IMR-90 (cell line): Measurements from ENCODE around the gene ZBTB14. TPM values are rescaled to one million over a fixed set of nuclear protein-coding genes. Genes with fewer than 3 reads are reported as not detected.

ENCODE experiments used
- ATAC-seq: fragments of 200-7000 bp; cut with Tn5 transposase; 2 replicates; pipeline ENCODE4 v1.9.1; 2020; ENCODE audit warnings: low read depth, mild to moderate bottlenecking, moderate library complexity
- BruUV-seq: library from RNA; stranded (reverse); fragments of 400-500 nt; replicated peaks from 2 replicates; lab custom pipeline; 2021; lab: Mats Ljungman, UMichigan
- CTCF ChIA-PET: fragments of 300-600 bp; formaldehyde crosslinking; extraction: SDS; loops from one replicate; lab custom pipeline; 2021; ENCODE audit warnings: antibody characterized with exemption; lab: Yijun Ruan, JAX
- POLR2A ChIA-PET: fragments of 300-600 bp; sonication (Branson Sonifier 250); formaldehyde crosslinking; loops from one replicate; lab custom pipeline; 2022; ENCODE audit warnings: antibody characterized with exemption; ENCODE audit not compliant: unreplicated experiment; lab: Charles Lee
- DNase-seq: peaks from one replicate; pipeline ENCODE4 v3.0.0; 2013
- H2AFZ ChIP-seq: replicated peaks from 2 replicates; pipeline ENCODE3; 2013; ENCODE audit warnings: low read length, mild to moderate bottlenecking; ENCODE audit not compliant: poor library complexity
- H2AK5ac ChIP-seq: 2 replicates; pipeline ENCODE4 v1.6.1; 2013; ENCODE audit warnings: low read depth, low read length, inconsistent platforms
- H2AK9ac ChIP-seq: replicated peaks from 2 replicates; pipeline ENCODE3; 2013; ENCODE audit warnings: mild to moderate bottlenecking, low read depth, low read length, moderate library complexity; ENCODE audit not compliant: poor library complexity
- H2BK120ac ChIP-seq: 2 replicates; pipeline ENCODE4 v1.6.1; 2013; ENCODE audit warnings: low read depth, low read length, inconsistent platforms
- H2BK15ac ChIP-seq: 3 replicates; pipeline ENCODE4 v1.6.1; 2013; ENCODE audit warnings: low read depth, low read length, inconsistent platforms
- H2BK20ac ChIP-seq: 2 replicates; pipeline ENCODE4 v1.6.1; 2013; ENCODE audit warnings: low read depth, mild to moderate bottlenecking, inconsistent platforms, low read length, moderate library complexity
- H2BK5ac ChIP-seq: 2 replicates; pipeline ENCODE4 v1.6.1; 2013; ENCODE audit warnings: mild to moderate bottlenecking, low read depth, low read length, inconsistent platforms; ENCODE audit not compliant: poor library complexity, severe bottlenecking
- H3K14ac ChIP-seq: replicated peaks from 2 replicates; pipeline ENCODE4 v1.6.1; 2013; ENCODE audit warnings: low read depth, low read length, inconsistent platforms
- H3K18ac ChIP-seq: 2 replicates; pipeline ENCODE4 v1.6.1; 2013; ENCODE audit warnings: low read depth, low read length, control low read depth
- H3K23ac ChIP-seq: 2 replicates; pipeline ENCODE4 v1.6.1; 2013; ENCODE audit warnings: low read depth, low read length, inconsistent platforms
- H3K27ac ChIP-seq: 2 replicates; pipeline ENCODE4 v1.5.1; 2013; ENCODE audit warnings: mild to moderate bottlenecking, control low read depth, low read length; ENCODE audit not compliant: insufficient read depth
- H3K27me3 ChIP-seq: 2 replicates; pipeline ENCODE4 v1.6.1; 2013; ENCODE audit warnings: low read length; ENCODE audit not compliant: control insufficient read depth, insufficient read depth
- H3K36me3 ChIP-seq: 2 replicates; pipeline ENCODE4 v1.6.1; 2013; ENCODE audit warnings: low read length, mixed read lengths; ENCODE audit not compliant: control insufficient read depth, insufficient read depth
- H3K4ac ChIP-seq: 2 replicates; pipeline ENCODE4 v1.6.1; 2013; ENCODE audit warnings: low read depth, low read length, inconsistent platforms
- H3K4me1 ChIP-seq: 2 replicates; pipeline ENCODE4 v1.6.1; 2013; ENCODE audit warnings: low read length, mixed read lengths; ENCODE audit not compliant: control insufficient read depth, insufficient read depth
- H3K4me2 ChIP-seq: 2 replicates; pipeline ENCODE4 v1.6.1; 2013; ENCODE audit warnings: low read depth, mild to moderate bottlenecking, control low read depth, low read length, moderate library complexity
- H3K4me3 ChIP-seq: 2 replicates; pipeline ENCODE4 v1.5.1; 2013; ENCODE audit warnings: low read depth, mild to moderate bottlenecking, control low read depth, low read length, moderate library complexity; ENCODE audit not compliant: insufficient read depth
- H3K56ac ChIP-seq: 2 replicates; pipeline ENCODE4 v1.6.1; 2013; ENCODE audit warnings: low read length, inconsistent platforms; ENCODE audit not compliant: insufficient read depth; ENCODE audit errors: extremely low read depth
- H3K79me1 ChIP-seq, 2 experiments: 2 replicates each; pipeline ENCODE4 v1.6.1; 2013; ENCODE audit warnings: low read length in 2 of 2, inconsistent platforms in 1 of 2, low read depth in 1 of 2
- H3K9ac ChIP-seq: 2 replicates; pipeline ENCODE4 v1.6.1; 2013; ENCODE audit warnings: low read depth, low read length, control low read depth
- H3K9me1 ChIP-seq: 2 replicates; pipeline ENCODE4 v1.6.1; 2013; ENCODE audit warnings: low read length, inconsistent platforms; ENCODE audit not compliant: insufficient read depth
- H3K9me3 ChIP-seq: 2 replicates; pipeline ENCODE4 v1.6.1; 2013; ENCODE audit warnings: low read length; ENCODE audit not compliant: control insufficient read depth, insufficient read depth
- H4K20me1 ChIP-seq: 2 replicates; pipeline ENCODE4 v1.6.1; 2013; ENCODE audit warnings: low read length, inconsistent platforms; ENCODE audit not compliant: insufficient read depth
- H4K5ac ChIP-seq: 2 replicates; pipeline ENCODE4 v1.6.1; 2013; ENCODE audit warnings: mild to moderate bottlenecking, low read depth, low read length, control low read depth
- H4K8ac ChIP-seq, 2 experiments: 2 replicates each; pipeline ENCODE4 v1.6.1; 2013; ENCODE audit warnings: low read depth in 2 of 2, low read length in 2 of 2, control low read depth in 1 of 2, inconsistent platforms in 1 of 2
- H4K91ac ChIP-seq: 2 replicates; pipeline ENCODE4 v1.6.1; 2013; ENCODE audit warnings: low read depth, low read length, inconsistent platforms; ENCODE audit not compliant: insufficient read depth
- BHLHE40 ChIP-seq: fragments of 150-350 bp; IDR thresholded peaks from 2 replicates; pipeline ENCODE4 v1.6.1; 2016; ENCODE audit warnings: mild to moderate bottlenecking, low read depth, low read length
- CEBPB ChIP-seq: IDR thresholded peaks from 2 replicates; pipeline ENCODE4 v1.6.1; 2012; ENCODE audit warnings: low read depth, low read length, improper control_type of control experiment
- CHD1 ChIP-seq: IDR thresholded peaks from 2 replicates; pipeline ENCODE4 v1.6.1; 2012; ENCODE audit warnings: low read depth, low read length, improper control_type of control experiment
- FOS ChIP-seq: fragments of 150-350 bp; IDR thresholded peaks from 2 replicates; pipeline ENCODE4 v1.6.1; 2016; ENCODE audit warnings: low read depth, low read length
- MAFK ChIP-seq: IDR thresholded peaks from 2 replicates; pipeline ENCODE4 v1.6.1; 2012; ENCODE audit warnings: low read depth, low read length, improper control_type of control experiment
- MXI1 ChIP-seq: IDR thresholded peaks from 2 replicates; pipeline ENCODE4 v1.6.1; 2012; ENCODE audit warnings: low read depth, mild to moderate bottlenecking, low read length, moderate library complexity, borderline replicate concordance
- NFE2L2 ChIP-seq: fragments of 150-350 bp; IDR thresholded peaks from 2 replicates; pipeline ENCODE4 v1.6.1; 2016; ENCODE audit warnings: low read depth, mild to moderate bottlenecking, low read length
- POLR2A ChIP-seq: IDR thresholded peaks from 2 replicates; pipeline ENCODE4 v1.6.1; 2012; ENCODE audit warnings: mild to moderate bottlenecking, low read depth, low read length
- RAD21 ChIP-seq: IDR thresholded peaks from 2 replicates; pipeline ENCODE4 v1.6.1; 2012; ENCODE audit warnings: low read length, improper control_type of control experiment
- RCOR1 ChIP-seq: IDR thresholded peaks from 2 replicates; pipeline ENCODE4 v1.6.1; 2012; ENCODE audit warnings: mild to moderate bottlenecking, low read length, improper control_type of control experiment; ENCODE audit not compliant: insufficient replicate concordance
- RFX5 ChIP-seq: IDR thresholded peaks from 2 replicates; pipeline ENCODE4 v1.8.0; 2012; ENCODE audit warnings: low read depth, mild to moderate bottlenecking, low read length, moderate library complexity
- SMC3 ChIP-seq: fragments of 150-350 bp; IDR thresholded peaks from 2 replicates; pipeline ENCODE4 v1.6.1; 2016; ENCODE audit warnings: low read depth, mild to moderate bottlenecking, antibody characterized with exemption, low read length, moderate library complexity
- WGBS, 2 experiments: methylation state at CpG; one replicate each; pipeline versions ENCODE4 v1.1.5 to v1.1.7; 2013; ENCODE audit warnings: missing lambda C conversion rate in 2 of 2; ENCODE audit not compliant: insufficient read length in 1 of 2; ENCODE audit errors: extremely low coverage in 2 of 2; 5-methylcytosine and 5-hydroxymethylcytosine counted together
- dilution Hi-C: fragments of 300-500 bp; cut with HindIII; formaldehyde crosslinking; loops from one replicate; pipeline ENCODE4 v1.14.3; 2018; ENCODE audit warnings: low sequenced_read_pairs; ENCODE audit not compliant: unreplicated experiment
- in situ Hi-C: fragments of 300-500 bp; cut with MboI; formaldehyde crosslinking; loops from 3 replicates; pipeline ENCODE4 v1.14.3; 2019; ENCODE audit warnings: low sequenced_read_pairs, inconsistent platforms, mixed read lengths
- intact Hi-C: fragments of 100-400 bp; cut with micrococcal nuclease; formaldehyde crosslinking; loops from 2 replicates; pipeline ENCODE4 v1.10.0; 2022
- polyA plus RNA-seq, 3 experiments: library from polyadenylated mRNA; depleted of rRNA; stranded (reverse); fragments of >200 nt; gene quantifications; 2 replicates each; pipeline ENCODE4 v1.2.3, GENCODE V29; 2012; ENCODE audit warnings: low replicate concordance in 1 of 3
- total RNA-seq: library from RNA; depleted of rRNA; stranded (reverse); fragments of >200 nt; gene quantifications from 2 replicates; pipeline ENCODE4 v1.2.3, GENCODE V29; 2012
- TF ChIP-seq, protein P1 (sequence below): conservative IDR thresholded peaks from 2 replicates; pipeline ENCODE4 v1.5.1; 2012; ENCODE audit warnings: mild to moderate bottlenecking, low read depth, low read length, improper control_type of control experiment
- TF ChIP-seq, protein P2 (sequence below): fragments of 150-350 bp; IDR thresholded peaks from 2 replicates; pipeline ENCODE4 v1.6.1; 2016; ENCODE audit warnings: low read depth, mild to moderate bottlenecking, low read length, moderate library complexity, borderline replicate concordance

The ZBTB14 gene
- total and polyA plus RNA-seq, 2 of the 4 experiments (the other 2 are of a cell fraction), result 5.8 to 9.1 TPM

DNA sequence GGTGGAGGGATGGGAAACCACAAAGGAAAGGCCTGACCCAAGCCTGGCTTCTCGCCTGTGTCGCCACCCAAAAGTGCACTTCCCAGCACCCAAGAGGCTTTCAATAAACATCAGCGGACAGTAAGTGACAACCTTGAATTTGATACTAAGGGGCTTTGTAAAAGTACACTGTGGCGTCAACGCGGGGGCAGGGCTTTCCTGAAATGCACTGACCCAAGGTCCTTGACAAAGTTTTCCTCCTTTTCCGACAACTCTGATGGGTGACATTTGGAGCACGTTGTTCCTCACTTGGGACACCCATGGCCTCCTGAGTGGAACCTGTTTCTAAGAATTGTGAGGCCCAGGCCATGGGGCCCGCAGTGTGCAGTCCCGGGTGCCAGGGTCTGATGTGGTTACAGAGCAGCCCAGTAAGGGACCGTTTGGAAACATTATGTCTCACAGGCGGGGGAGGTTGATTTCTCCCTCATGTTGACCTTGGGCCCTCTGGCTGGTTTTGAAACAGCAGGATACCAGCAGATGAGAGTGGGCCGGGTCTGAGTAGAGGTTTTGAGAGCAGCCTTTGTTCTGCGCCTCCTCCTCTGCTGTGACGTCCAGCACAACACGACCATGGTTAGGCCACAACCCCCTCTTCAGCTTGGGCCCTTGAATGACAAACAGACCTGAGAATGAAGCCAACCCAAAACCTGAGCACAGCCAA lies 2.8 kb upstream of the ZBTB14 start:
- in situ Hi-C loops (no loop called here), dilution Hi-C loops (no loop called here), intact Hi-C loops (no loop called here)
- ChIA-PET CTCF (no interaction called here), POLR2A (no interaction called here)
- no peak overlapping the region for H2BK15ac ChIP-seq
- H2AFZ ChIP-seq, result no peak overlapping the region
- no TSS peak for BruUV-seq
- H3K56ac ChIP-seq, result no peak overlapping the region
- H3K9ac ChIP-seq, result no peak overlapping the region
- H4K8ac ChIP-seq, result no peak overlapping the region
- ATAC-seq, result no peak
- H3K36me3 ChIP-seq, result no peaks in the 10 kb centered on the region
- H3K4me3 ChIP-seq, result no peak overlapping the region
- no peak overlapping the region for H4K91ac ChIP-seq
- no peak overlapping the region for H3K14ac ChIP-seq
- H2AK9ac ChIP-seq, result no peak overlapping the region
- WGBS, 2 experiments, result 100% methylated on average over 6 of the region's 16 CpGs; no CpG with 5 or more reads in 1 of the 2 experiments
- no peak overlapping the region for H2BK20ac ChIP-seq
- no peak overlapping the region for H2AK5ac ChIP-seq
- H2BK5ac ChIP-seq, result no peak overlapping the region
- H3K9me3 ChIP-seq, result no peaks in the 10 kb centered on the region
- H3K27ac ChIP-seq, result no peak overlapping the region
- H3K4me1 ChIP-seq, result peaks cover 3% of the 10 kb centered on the region
- peaks cover 5% of the 10 kb centered on the region; the same call in 1 of the 2 replicates for H3K9me1 ChIP-seq
- no peak for DNase-seq
- no peak overlapping the region for H3K23ac ChIP-seq
- peaks cover 8% of the 10 kb centered on the region in 2 experiments for H3K79me1 ChIP-seq
- peaks cover 6% of the 10 kb centered on the region; the same call in 1 of the 2 replicates for H3K27me3 ChIP-seq
- no peaks in the 10 kb centered on the region for H4K20me1 ChIP-seq
- TF ChIP-seq MXI1, result no peak
- TF ChIP-seq, protein P1, sequence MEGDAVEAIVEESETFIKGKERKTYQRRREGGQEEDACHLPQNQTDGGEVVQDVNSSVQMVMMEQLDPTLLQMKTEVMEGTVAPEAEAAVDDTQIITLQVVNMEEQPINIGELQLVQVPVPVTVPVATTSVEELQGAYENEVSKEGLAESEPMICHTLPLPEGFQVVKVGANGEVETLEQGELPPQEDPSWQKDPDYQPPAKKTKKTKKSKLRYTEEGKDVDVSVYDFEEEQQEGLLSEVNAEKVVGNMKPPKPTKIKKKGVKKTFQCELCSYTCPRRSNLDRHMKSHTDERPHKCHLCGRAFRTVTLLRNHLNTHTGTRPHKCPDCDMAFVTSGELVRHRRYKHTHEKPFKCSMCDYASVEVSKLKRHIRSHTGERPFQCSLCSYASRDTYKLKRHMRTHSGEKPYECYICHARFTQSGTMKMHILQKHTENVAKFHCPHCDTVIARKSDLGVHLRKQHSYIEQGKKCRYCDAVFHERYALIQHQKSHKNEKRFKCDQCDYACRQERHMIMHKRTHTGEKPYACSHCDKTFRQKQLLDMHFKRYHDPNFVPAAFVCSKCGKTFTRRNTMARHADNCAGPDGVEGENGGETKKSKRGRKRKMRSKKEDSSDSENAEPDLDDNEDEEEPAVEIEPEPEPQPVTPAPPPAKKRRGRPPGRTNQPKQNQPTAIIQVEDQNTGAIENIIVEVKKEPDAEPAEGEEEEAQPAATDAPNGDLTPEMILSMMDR, result no peak
- no peak for TF ChIP-seq RAD21
- no peak for TF ChIP-seq MAFK
- TF ChIP-seq RCOR1, result no peak
- TF ChIP-seq CHD1, result no peak
- no peak for TF ChIP-seq BHLHE40
- TF ChIP-seq FOS, result no peak
- no peak for TF ChIP-seq POLR2A
- TF ChIP-seq RFX5, result no peak
- no peak for TF ChIP-seq NFE2L2
- no peak for TF ChIP-seq SMC3
- TF ChIP-seq, protein P2, sequence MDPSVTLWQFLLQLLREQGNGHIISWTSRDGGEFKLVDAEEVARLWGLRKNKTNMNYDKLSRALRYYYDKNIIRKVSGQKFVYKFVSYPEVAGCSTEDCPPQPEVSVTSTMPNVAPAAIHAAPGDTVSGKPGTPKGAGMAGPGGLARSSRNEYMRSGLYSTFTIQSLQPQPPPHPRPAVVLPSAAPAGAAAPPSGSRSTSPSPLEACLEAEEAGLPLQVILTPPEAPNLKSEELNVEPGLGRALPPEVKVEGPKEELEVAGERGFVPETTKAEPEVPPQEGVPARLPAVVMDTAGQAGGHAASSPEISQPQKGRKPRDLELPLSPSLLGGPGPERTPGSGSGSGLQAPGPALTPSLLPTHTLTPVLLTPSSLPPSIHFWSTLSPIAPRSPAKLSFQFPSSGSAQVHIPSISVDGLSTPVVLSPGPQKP, result no peak
- TF ChIP-seq CEBPB, result no peak
- no peak overlapping the region for H4K5ac ChIP-seq
- H2BK120ac ChIP-seq, result no peak overlapping the region
- no peak overlapping the region for H3K4me2 ChIP-seq
- no peak overlapping the region for H3K18ac ChIP-seq
- no peak overlapping the region for H3K4ac ChIP-seq
